HAP-1 (cell line): ENCODE results near the gene PPP6R1.

ENCODE experiments used
- DNase-seq, 2 experiments: peaks; one replicate each; pipeline ENCODE4 v3.0.0-alpha.2; 2016 to 2020; ENCODE audit warnings: low spot score in 2 of 2
- H3K27me3 ChIP-seq: fragments of 250-450 bp; sonication (Bioruptor Pico); 2 replicates; pipeline ENCODE4 v1.5.1; 2020; ENCODE audit warnings: low read depth, mild to moderate bottlenecking, moderate library complexity
- H3K36me3 ChIP-seq: fragments of 250-450 bp; sonication (Bioruptor Pico); replicated peaks from 2 replicates; pipeline ENCODE4 v1.5.1; 2020; ENCODE audit warnings: mild to moderate bottlenecking
- H3K4me1 ChIP-seq: fragments of 250-450 bp; sonication (Bioruptor Pico); 2 replicates; pipeline ENCODE4 v1.5.1; 2020; ENCODE audit warnings: mild to moderate bottlenecking
- H3K4me3 ChIP-seq: fragments of 250-450 bp; sonication (Bioruptor Pico); 2 replicates; pipeline ENCODE4 v1.5.1; 2020; ENCODE audit warnings: mild to moderate bottlenecking, moderate library complexity
- H3K9me3 ChIP-seq: fragments of 250-450 bp; sonication (Bioruptor Pico); 2 replicates; pipeline ENCODE4 v1.5.1; 2020; ENCODE audit warnings: mild to moderate bottlenecking, moderate library complexity
- in situ Hi-C: fragments of 300-500 bp; cut with MboI; formaldehyde crosslinking; loops from 3 replicates; pipeline ENCODE4 v1.14.3; 2020; ENCODE audit warnings: low sequenced_read_pairs, inconsistent platforms, mixed read lengths

The PPP6R1 gene, protein sequence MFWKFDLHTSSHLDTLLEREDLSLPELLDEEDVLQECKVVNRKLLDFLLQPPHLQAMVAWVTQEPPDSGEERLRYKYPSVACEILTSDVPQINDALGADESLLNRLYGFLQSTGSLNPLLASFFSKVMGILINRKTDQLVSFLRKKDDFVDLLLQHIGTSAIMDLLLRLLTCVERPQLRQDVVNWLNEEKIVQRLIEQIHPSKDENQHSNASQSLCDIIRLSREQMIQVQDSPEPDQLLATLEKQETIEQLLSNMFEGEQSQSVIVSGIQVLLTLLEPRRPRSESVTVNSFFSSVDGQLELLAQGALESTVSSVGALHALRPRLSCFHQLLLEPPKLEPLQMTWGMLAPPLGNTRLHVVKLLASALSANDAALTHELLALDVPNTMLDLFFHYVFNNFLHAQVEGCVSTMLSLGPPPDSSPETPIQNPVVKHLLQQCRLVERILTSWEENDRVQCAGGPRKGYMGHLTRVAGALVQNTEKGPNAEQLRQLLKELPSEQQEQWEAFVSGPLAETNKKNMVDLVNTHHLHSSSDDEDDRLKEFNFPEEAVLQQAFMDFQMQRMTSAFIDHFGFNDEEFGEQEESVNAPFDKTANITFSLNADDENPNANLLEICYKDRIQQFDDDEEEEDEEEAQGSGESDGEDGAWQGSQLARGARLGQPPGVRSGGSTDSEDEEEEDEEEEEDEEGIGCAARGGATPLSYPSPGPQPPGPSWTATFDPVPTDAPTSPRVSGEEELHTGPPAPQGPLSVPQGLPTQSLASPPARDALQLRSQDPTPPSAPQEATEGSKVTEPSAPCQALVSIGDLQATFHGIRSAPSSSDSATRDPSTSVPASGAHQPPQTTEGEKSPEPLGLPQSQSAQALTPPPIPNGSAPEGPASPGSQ

DNA sequence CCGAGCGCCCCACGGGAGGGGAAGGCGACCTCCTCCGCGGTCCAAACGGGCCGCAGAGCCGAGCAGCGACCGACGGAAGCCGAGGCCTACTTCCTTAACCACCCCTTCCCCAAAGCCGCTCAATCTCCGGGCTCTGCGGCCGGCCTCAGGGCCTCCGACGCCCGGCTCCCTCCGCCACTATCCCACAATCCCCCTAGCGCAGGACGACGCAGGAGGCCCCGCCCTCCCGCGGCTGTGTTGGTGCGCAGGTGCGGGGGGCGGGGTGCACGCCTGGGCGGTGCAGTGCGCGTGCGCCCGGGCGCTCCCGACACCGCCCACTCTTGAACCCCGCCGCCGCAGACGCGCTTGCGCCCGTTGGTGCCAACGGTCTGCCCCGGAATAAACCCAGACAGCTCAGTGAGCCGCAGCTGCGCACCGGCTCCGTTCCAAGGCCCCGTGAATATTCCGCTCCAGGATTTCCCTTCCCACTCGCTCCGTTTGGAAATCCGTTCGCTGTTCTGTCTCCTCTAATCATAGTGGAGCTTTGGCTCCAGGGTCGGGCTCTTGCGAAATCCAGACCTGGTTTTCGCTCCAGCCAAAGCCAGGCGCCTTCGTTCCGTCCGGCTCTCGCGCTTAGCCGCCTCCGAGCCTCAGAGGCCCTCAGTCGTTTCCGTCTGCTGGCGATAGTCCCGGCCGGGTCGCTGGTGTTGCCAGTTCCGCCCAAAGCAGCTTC is at the start of gene PPP6R1:
PPP6R1 (minus strand) TSS at position 190 of the 712 bp plus-strand sequence. CDS start 11,914 bp downstream, outside the sequence.
- peaks cover 5% of the 10 kb centered on the region; the same call in 1 of the 2 replicates for H3K36me3 ChIP-seq

DNA sequence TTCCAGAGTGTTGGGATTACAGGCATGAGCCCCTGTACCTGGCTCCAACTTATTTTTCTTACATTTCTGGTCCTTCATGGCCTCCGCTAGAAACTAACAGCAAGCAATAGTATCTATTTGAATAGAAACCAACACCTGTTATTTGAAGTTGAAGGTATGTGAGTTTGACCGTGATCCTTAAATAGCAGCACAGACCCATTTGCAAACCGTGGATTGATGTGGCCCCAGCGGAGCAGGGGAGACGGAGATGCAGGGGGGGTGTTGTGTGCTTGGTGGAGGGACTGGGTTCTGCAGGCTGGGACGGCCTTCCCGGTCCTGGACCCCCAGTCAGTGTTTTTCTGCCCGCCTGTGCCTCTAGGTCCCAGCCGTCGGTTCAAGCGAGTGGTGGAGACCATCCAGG is 49.5 kb upstream of the PPP6R1 start:
- H3K4me3 ChIP-seq = no peak overlapping the region
- H3K27me3 ChIP-seq = no peaks in the 10 kb centered on the region
- DNase-seq = no peak
- peaks cover 8% of the 10 kb centered on the region; the same call in 1 of the 2 replicates for H3K36me3 ChIP-seq
- no peaks in the 10 kb centered on the region for H3K9me3 ChIP-seq
- in situ Hi-C loops = loop anchor here (10.0 kb wide), 1 partner anchor 77 kb away; the partner anchor contains the start of genes RPL28 and TMEM238
- no peaks in the 10 kb centered on the region for H3K4me1 ChIP-seq

More for the DNA sequence above, at the start of gene PPP6R1:
- in situ Hi-C loops = no loop called here
- H3K9me3 ChIP-seq = no peaks in the 10 kb centered on the region
- H3K27me3 ChIP-seq = no peaks in the 10 kb centered on the region
- peak within 1 kb of the TSS; percentile 97 for H3K4me3 ChIP-seq
- peak; percentile 96 to 97 for DNase-seq
- peaks cover 23% of the 10 kb centered on the region for H3K4me1 ChIP-seq

DNA sequence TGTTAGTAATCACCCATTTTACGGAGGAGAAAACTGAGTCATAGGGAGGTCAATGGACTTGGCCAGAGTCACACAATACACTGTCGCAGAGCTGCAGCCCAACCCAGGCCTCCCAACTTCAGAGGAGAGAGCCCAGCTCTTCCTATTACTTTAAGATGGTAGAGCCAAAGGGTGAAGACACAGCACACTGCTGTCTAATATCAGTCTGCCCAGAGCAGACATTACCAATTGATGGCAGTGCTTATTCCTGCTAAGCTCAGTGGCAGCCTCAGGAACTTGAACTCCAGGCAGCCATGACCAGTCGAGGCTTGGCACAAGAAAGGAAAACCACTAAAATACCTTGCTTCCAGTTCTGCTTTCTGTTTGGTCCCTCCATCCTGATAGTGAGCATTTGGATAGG is 47.9 kb upstream of the PPP6R1 start:
- Histone ChIP-seq H3K36me3 (peaks cover 12% of the 10 kb centered on the region; the same call in 1 of the 2 replicates), H3K4me1 (peaks cover 5% of the 10 kb centered on the region; the same call in 1 of the 2 replicates), H3K9me3 (no peaks in the 10 kb centered on the region), H3K4me3 (no peak overlapping the region), H3K27me3 (no peaks in the 10 kb centered on the region)
- DNase-seq = no peak
- in situ Hi-C loops = loop anchor here (10.0 kb wide), 1 partner anchor 78 kb away; the partner anchor contains the start of genes RPL28 and TMEM238

DNA sequence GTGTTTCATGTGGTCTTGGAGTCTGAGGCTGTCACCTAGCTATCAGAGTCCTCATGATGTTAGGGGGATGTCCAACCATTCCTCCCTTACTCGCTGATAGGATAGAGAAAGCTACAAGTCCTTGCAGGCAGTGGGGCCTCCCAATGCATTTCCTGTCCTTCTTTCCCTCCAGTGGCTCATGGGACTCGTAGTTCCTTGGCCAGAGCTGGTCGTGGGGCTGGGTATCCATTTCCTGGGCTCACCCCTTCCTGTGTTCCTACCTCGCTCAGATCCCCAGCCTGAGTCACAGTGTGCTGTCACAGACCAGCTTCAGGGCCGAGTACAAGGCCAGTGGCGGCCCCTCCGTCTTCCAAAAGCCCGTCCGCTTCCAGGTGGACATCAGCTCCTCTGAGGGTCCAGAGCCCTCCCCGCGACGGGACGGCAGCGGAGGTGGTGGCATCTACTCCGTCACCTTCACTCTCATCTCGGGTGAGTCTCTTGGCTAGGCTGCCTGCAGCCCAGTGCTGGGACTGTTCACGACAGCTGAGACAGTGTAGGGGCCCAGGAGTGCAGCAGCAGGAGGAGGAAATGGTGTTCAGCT is 47.3 kb upstream of the PPP6R1 start:
- Histone ChIP-seq H3K9me3 (no peaks in the 10 kb centered on the region), H3K4me1 (peaks cover 8% of the 10 kb centered on the region; the same call in 1 of the 2 replicates), H3K27me3 (no peaks in the 10 kb centered on the region), H3K4me3 (no peak overlapping the region), H3K36me3 (peaks cover 12% of the 10 kb centered on the region; the same call in 1 of the 2 replicates)
- DNase-seq = no peak
- in situ Hi-C loops = loop anchor here (10.0 kb wide), 1 partner anchor 79 kb away; the partner anchor contains the start of genes RPL28 and TMEM238

DNA sequence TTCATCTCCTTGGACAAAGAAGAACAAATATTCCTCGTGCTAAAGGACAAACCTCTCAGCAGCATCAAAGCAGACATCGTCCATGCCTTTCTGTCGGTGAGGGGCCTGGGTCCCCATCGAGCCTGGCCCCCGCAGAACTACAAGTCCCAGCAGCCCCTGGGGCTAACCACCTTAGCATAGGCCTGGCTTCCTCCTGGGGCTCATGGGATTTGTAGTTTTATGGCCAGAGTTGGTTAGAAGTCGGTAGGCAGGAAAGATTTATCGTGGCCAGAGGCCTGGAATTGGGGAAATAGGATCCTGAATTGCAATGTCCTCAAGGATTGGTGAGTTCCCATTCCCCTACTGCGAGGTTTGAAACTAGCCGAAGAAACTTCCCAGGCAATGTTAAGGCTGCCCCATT is 46.7 kb upstream of the PPP6R1 start:
- Histone ChIP-seq H3K27me3 (no peaks in the 10 kb centered on the region), H3K4me1 (peaks cover 8% of the 10 kb centered on the region; the same call in 1 of the 2 replicates), H3K36me3 (peaks cover 12% of the 10 kb centered on the region; the same call in 1 of the 2 replicates), H3K9me3 (no peaks in the 10 kb centered on the region), H3K4me3 (no peak overlapping the region)
- peak; percentile 39 to 74 for DNase-seq
- in situ Hi-C loops = loop anchor here (10.0 kb wide), 1 partner anchor 79 kb away; the partner anchor contains the start of genes RPL28 and TMEM238

DNA sequence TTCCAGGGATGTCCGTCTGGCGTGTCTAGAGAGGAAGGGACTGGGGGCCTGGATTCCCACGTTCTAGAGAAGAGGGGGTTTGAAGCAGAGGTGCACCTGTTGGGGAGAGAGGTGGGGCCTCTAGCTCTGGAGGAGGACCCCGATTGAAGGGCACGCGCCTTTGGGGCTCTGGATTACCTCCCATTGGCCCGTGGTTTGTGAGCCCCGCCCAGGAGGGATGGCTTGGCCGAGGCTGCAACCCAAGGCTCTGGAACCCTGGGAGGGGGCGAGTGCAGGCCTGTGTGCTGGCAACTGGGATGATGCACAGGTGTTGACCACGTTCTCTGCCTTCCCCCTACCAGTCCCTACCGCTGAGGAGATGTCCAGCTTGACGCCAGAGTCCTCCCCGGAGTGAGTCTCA is 46.2 kb upstream of the PPP6R1 start:
- no peaks in the 10 kb centered on the region for H3K9me3 ChIP-seq
- in situ Hi-C loops = loop anchor here (10.0 kb wide), 1 partner anchor 80 kb away; the partner anchor contains the start of genes RPL28 and TMEM238
- peaks cover 12% of the 10 kb centered on the region; the same call in 1 of the 2 replicates for H3K36me3 ChIP-seq
- no peak for DNase-seq
- peaks cover 8% of the 10 kb centered on the region; the same call in 1 of the 2 replicates for H3K4me1 ChIP-seq
- no peaks in the 10 kb centered on the region for H3K27me3 ChIP-seq
- no peak overlapping the region for H3K4me3 ChIP-seq

DNA sequence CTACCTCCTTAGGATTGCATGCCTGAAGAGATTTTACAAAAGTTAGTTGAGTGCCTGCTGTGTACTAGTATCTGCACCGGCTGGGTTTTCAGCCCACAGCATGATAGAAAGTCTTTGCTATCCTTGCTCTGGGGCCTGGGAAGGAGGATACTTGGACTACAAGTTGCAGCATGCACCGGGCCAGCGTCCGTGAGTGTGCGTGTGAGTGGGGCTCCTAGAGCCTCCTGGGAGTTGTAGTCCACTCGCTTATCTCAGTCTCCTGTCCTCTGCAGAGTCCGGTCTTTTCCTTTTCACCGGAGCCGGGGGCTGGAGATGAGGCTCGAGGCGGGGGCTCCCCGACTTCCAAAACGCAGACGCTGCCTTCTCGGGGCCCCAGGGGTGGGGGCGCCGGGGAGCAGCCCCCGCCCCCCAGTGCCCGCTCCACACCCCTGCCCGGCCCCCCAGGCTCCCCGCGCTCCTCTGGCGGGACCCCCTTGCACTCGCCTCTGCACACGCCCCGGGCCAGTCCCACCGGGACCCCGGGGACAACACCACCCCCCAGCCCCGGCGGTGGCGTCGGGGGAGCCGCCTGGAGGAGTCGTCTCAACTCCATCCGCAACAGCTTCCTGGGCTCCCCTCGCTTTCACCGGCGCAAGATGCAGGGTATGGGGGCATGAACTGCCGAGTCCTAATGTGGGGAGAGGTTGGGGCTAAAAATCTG is 45.6 kb upstream of the PPP6R1 start:
- Histone ChIP-seq H3K9me3 (no peaks in the 10 kb centered on the region), H3K4me3 (no peak overlapping the region), H3K36me3 (peaks cover 12% of the 10 kb centered on the region; the same call in 1 of the 2 replicates), H3K4me1 (peaks cover 8% of the 10 kb centered on the region; the same call in 1 of the 2 replicates), H3K27me3 (no peaks in the 10 kb centered on the region)
- DNase-seq = peak; percentile 56 to 77
- in situ Hi-C loops = loop anchor here (10.0 kb wide), 1 partner anchor 80 kb away; the partner anchor contains the start of genes RPL28 and TMEM238

DNA sequence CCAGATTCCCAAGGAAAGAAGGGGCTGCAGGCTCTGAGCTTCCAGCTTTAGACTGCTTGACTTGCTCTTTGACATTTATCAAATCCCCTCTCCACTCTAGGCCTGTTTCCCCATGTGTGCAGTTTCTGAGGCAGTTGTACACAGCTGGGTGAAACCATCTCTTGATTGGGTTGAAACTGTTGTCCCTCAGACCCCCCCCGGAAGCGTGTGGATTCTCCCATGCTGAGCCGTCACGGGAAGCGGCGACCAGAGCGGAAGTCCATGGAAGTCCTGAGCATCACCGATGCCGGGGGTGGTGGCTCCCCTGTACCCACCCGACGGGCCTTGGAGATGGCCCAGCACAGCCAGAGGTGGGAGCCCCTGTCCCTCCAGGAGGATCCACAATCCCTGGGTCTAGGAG is 44.7 kb upstream of the PPP6R1 start:
- no peaks in the 10 kb centered on the region for H3K27me3 ChIP-seq
- DNase-seq = no peak
- H3K4me1 ChIP-seq = peaks cover 8% of the 10 kb centered on the region; the same call in 1 of the 2 replicates
- H3K9me3 ChIP-seq = no peaks in the 10 kb centered on the region
- in situ Hi-C loops = loop anchor here (10.0 kb wide), 1 partner anchor 81 kb away; the partner anchor contains the start of genes RPL28 and TMEM238
- H3K4me3 ChIP-seq = no peak overlapping the region
- H3K36me3 ChIP-seq = peaks cover 12% of the 10 kb centered on the region; the same call in 1 of the 2 replicates

DNA sequence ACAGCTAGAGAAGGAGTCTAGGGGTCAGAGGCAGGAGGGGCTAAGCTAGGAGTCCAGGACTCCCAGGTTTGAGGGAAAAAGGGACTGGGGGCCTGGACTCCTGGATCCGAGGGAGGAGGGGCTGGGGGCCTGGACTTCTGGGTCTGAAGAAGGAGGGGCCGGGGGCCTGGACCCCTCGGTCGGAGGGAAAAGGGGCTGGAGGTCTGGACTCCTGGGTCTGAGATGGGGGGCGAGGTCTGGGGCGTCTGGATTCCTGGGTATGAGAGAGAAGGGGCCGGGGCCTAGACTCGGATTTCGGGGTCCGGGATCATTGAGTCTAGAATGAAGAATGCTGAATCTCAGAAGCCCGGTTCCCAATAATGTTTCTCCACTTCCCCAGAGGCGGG is 43.5 kb upstream of the PPP6R1 start:
- H3K9me3 ChIP-seq = no peaks in the 10 kb centered on the region
- H3K4me3 ChIP-seq = peak overlapping the region; percentile 34
- in situ Hi-C loops = loop anchor here (10.0 kb wide), 1 partner anchor 82 kb away; the partner anchor contains the start of genes RPL28 and TMEM238
- peaks cover 8% of the 10 kb centered on the region; the same call in 1 of the 2 replicates for H3K4me1 ChIP-seq
- peaks cover 12% of the 10 kb centered on the region; the same call in 1 of the 2 replicates for H3K36me3 ChIP-seq
- no peaks in the 10 kb centered on the region for H3K27me3 ChIP-seq
- DNase-seq = no peak

DNA sequence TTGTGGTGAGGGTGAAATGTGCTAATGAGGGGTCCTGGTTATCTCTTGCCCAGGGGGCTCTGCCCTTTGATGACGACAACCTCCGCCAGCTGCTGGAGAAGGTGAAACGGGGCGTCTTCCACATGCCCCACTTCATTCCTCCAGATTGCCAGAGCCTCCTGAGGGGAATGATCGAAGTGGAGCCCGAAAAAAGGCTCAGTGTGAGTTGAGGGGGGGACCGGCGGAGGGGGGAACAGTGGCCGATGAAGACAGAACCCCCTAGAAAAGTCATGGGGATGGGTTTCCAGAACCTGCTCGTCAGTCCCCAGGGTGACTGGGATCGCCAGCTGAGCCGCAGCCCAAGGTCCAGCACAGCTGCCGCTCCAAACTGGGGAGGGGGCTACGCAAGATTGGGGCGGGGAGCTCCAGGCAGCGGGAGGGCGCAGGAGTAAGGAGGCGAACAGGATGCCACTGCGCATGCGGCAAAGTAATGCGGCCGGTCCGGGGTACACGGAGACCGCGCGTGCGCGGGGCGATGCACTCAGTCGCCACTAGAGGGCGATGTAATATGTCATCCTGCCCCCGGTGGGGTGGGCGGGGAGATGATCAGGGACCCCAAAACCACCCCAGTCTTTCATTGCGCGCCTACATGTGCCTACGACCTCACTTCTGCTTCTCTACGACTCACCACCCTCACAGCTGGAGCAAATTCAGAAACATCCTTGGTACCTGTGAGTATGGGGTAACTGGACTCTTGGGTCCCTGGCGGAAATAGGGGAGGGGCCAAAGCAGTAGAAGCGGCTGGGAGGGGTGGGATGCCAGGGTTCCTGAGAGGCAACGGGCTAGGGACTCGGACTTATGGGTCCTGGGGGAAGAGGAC is 42.9 kb upstream of the PPP6R1 start:
- peak overlapping the region; percentile 34 for H3K4me3 ChIP-seq

More for the DNA sequence above, 42.9 kb upstream of the PPP6R1 start:
- in situ Hi-C loops = loop anchor here (10.0 kb wide), 1 partner anchor 83 kb away; the partner anchor contains the start of genes RPL28 and TMEM238
- DNase-seq = peak; percentile 65 to 96
- Histone ChIP-seq H3K36me3 (peaks cover 11% of the 10 kb centered on the region; the same call in 1 of the 2 replicates), H3K9me3 (no peaks in the 10 kb centered on the region), H3K27me3 (no peaks in the 10 kb centered on the region), H3K4me1 (peaks cover 8% of the 10 kb centered on the region; the same call in 1 of the 2 replicates)
